Measurements from ENCODE around the gene ZNF804B. TPM values are rescaled to one million over a fixed set of nuclear protein-coding genes. Genes with fewer than 3 reads are reported as not detected.
A peak's percentile ranks its signal among the peaks of the same experiment; 100 is the strongest.

Gene ZNF804B
- not detected in 2 replicates for total RNA-seq (2014; rRNA removed; shearing (Covaris generic))
- polyA plus RNA-seq (2015; cell fraction: cytosol; rRNA removed): not detected in 2 replicates
- not detected in 2 replicates for polyA plus RNA-seq (2015; cell fraction: nucleus; rRNA removed)

DNA sequence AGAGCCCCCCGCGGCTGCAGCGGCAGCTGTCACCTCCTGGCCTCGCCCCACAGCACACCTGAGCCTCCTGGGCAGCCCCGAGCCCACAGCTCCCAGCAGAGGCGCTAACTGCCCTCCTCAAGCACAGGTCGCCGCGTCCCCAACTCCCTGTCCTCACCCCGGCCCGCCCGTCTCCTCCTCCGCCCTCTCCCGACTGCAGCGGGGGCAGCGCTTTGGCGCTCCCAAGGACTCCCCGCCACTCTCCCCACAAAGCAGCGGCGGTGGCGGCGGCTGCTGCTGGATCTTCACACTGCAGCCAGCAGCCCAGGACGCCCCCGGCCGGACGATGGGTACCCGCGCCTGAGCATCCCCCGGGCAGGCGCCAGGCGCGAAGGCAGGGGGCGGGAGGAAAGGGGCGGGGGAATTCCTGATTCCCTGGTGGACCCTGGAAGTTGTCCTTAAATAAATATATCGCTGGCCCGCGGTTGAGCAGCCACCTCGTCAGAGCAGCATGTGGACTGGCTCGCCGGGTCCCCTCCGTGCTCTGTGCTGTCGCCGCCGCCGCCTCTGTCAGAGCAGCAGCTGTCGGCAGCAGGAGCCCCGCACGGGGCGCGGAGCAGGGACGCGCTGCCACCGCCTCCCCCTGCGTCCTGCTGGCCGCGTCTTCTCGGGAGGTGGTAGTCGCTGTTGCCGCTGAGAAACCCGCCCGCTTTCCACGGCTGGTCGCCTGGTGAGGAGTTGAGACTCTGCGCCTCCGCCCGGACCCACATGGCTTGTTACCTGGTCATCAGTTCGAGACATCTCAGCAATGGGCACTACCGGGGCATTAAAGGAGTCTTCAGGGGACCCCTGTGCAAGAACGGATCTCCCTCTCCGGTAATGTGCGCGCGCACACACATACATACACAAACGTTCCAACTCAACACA, at the start of gene ZNF804B:
TSS of gene ZNF804B (plus strand) at position 471 of the 906 bp plus-strand sequence. CDS start at position 748, 277 bp downstream.
- no peak for DNase-seq (ENCODE audit: low read depth)

DNA sequence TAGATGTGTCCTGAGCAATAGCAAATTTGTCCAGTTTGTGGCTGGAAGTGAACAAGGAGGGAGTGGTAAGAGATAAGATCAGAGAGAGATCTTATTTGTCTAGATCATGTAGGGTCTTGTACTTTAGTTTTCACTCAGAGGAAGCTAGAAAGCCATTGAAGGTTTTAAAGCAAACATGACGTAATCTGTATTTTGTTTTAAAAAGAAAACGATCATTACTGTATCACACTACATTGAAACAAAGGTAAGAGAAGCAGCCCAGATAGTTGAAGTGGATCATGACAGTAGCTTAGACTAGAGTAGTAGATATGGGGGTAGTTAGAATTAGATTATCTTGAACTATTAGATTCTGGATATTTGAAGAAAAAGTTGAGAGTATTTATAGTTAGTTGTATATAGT, 23.6 kb upstream of the ZNF804B start:
- DNase-seq (ENCODE audit: low read depth): no peak

DNA sequence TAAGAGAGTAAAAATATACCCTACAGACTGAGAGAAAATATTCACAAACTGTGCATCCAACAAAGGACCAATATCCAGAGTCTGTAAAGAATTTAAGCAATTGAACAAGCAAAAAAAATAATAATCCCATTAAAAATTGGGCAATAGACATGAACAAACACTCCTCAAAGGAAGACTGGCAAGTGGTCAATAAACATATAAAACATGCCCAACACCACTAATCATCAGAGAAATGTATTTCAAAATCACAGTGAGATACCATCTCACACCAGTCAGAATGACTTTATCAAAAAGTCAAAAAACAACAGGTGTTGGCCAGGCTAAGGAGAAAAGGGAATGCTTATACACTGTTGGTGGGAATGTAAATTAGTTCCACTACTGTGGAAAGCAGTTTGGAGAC, 21.9 kb upstream of the ZNF804B start:
- no peak for DNase-seq (ENCODE audit: low read depth)

DNA sequence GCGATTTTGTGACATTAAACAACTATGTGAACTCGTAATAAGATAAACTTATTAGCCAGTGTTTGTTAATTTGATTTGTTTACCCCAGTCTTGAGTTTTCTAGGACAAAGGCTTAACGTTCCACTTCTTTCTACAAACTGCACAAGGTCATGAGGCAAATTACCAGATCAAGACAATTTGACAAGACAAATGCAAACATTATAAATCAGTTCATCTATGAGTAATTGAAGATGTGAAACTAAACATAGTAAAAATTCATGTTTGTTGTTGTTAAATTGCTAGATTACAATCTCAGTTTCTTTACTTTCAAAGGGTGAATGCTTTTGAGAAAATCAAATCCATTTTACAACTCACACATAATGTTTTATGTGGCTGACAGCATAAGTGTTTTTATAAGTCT, 13.4 kb upstream of the ZNF804B start:
- DNase-seq (ENCODE audit: low read depth): no peak

DNA sequence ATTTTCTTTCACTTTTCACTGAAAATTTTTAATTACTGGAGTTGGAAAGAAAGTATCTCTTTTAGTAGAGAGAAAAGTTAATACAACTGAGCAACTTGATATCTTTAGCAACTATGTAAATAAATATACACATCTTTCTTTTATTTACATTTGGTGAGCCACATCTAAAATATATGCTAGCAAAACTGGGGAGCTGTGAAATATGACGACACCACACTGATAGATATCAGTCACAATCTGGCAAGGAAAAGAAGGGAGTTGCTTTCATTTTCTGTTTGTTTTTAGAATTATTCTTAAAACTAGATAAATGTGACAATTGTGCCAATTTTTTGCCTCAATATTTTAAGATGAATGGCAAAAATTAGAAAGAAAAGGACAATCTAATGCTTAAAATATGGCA, 2.7 kb upstream of the ZNF804B start:
- no peak for DNase-seq (ENCODE audit: low read depth)

DNA sequence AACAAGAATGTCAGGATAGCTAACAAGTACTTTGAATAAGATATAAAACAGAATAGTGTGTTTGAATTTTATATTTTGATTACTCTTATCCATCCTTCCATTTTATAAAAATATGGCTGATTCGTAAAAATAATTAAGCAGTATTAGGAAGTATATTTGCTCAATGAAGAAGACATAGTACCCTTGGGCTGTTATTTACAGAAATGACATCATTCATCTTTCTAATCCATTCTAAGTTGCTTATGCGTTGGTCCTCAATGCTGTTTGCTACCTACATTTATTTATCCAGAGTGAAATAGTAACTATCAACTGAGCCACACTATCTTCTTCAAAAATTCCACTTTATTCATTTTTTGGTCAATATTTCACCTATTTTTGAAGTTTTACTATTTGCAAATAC, 2.1 kb upstream of the ZNF804B start:
- DNase-seq (ENCODE audit: low read depth): no peak

DNA sequence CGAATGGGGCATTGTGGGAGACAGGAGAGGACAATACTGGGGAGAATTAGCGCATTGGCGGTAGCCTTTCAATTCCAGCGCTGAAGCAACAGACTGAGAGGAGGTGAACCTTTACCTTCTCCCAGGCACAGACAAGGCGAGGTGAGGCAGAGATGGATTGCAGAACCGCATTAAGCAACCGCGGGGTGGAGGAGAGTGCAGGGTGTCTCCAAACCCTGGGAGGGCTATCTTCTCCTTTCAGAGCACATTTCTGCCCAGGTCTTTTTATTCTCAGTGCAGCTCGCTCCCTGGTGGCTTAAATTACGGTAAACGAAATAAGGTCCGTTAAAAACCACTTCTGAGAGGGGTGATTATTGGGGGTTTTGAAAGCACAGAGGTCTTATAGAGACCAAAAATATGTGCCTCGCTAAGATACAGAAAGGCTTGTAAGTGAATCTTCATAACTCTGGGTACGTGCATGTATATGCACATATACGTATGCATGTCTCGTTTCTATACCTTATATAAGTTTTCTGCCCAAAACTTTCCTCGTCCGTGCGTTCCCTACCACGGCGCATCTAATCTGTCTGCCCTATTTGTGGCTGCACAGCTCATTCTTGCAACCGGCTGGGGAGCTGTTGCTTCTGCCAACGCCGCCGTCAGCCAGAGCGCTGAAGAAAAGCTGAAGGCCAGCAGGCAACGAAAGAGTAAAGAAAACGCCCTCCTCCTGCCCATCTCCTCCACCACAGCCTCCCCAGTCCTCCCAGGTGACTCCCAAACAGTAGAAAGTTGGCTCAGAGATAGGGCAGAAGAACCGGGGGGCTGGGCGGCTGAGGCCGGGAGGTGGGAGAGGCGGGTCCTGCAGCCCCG, 895 bp upstream of the ZNF804B start:
- peak; percentile 17 for DNase-seq (ENCODE audit: low read depth)

DNA sequence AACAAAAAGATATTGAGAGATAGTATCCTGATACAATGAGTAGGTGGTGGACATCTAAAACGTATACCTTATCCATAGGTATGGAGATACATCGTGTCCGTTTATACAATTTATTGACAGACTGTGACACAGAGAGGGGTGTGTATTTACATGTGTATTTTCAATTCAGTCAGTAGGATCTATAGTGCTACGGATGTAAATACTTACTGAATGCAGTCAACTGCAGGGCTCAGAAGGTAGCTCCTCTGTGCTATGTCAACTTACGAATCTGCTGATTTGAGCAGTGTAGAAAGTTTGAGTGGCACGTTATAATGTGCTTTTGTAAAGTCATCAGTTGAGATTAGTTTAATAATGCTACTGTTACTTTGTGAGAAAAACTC, 626 bp downstream of the ZNF804B start:
- no peak for DNase-seq (ENCODE audit: low read depth)

DNA sequence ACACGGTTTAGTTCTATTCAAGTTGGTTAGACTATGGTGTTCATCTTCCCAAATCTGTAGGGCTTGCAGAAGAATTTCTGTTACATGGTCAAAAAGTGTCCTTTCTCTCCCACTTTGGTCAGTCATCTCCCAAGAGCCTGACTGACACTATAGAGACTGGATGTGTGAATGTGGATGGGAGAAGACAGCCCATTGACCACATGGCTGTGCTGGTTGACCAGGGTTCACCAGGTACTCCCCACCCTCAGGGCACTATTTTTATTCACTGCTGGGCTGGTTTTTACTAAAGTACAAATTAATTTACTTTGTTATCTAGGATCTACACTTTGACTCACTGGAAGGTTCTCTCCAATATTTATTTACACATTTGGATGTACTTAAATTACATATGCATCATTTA, 2.3 kb downstream of the ZNF804B start:
- DNase-seq (ENCODE audit: low read depth): no peak

DNA sequence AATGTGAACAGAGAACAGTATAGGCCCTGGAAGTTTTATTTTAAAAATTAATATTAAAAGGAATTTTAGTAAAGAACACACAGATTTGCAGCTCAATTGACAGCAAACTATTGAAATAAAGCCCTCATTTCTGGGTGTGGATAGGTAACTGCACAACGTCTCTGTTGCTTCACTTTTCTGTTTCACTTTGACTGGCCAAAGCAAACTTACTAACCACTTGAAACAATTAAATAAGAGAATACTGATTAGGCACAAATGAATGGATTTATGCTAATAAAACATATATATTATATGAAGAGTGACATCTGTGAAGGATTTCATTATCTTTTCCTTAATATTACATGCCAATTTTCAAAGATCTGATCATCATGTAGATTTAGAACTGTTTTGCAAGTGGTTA, 11.9 kb downstream of the ZNF804B start:
- DNase-seq (ENCODE audit: low read depth): no peak

DNA sequence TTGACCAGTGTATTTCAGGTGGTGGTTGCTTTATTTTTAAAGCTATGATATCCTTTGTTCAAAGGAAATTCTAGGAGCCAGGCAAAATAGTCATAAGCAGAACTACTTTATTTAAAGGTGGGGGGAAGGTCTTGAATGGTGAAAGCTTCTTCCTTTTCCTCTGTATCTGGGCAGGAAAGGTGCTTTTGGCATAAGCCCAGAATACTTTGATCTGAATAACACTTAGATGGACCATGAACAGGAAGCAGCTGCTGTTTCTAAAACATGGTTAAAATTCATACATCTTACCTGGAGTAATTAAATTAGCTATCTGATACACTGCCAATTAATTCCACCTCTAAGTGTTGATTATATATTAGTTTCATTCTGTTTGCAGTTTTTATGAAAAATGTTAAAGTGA, 13.3 kb downstream of the ZNF804B start:
- peak; percentile 3 for DNase-seq (ENCODE audit: low read depth)

DNA sequence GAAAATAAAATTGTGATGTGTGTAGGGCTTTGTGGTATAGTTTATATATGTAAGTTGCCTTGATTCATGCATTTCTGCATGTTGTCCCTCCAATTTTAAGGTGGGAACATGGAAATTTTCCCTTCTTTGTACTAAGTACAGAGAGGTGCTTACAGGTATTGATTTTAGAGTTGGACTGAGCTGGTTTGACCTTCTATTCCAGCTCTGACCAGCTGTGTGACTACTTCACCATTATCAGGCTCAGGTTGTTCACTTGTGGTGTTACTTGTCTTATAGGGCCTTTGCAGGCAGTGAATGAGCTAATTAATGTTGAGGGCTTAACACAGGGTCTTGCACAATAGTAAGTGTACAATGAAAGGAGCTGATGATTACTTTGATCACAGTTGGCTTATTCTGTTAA, 16.3 kb downstream of the ZNF804B start:
- DNase-seq (ENCODE audit: low read depth): no peak

DNA sequence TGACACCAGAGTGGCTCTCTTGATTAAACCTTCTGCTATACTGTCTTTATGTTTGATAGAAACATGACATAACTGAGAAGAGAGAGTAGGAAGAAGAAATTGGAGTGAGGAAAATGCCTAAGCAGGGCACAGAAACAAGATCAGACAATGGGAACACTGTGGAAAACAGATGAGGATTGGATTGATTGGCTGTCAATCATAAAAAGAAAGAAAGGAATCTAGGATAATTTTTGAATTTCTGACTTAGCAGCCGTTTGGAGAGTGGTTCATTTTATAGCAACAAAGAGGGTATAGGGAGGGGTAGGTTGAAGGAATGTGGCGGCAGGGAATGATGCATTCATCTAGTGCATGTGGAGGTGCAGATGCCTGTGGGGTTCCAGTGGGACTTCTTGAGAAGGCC, 28.3 kb downstream of the ZNF804B start:
- no peak for DNase-seq (ENCODE audit: low read depth)

DNA sequence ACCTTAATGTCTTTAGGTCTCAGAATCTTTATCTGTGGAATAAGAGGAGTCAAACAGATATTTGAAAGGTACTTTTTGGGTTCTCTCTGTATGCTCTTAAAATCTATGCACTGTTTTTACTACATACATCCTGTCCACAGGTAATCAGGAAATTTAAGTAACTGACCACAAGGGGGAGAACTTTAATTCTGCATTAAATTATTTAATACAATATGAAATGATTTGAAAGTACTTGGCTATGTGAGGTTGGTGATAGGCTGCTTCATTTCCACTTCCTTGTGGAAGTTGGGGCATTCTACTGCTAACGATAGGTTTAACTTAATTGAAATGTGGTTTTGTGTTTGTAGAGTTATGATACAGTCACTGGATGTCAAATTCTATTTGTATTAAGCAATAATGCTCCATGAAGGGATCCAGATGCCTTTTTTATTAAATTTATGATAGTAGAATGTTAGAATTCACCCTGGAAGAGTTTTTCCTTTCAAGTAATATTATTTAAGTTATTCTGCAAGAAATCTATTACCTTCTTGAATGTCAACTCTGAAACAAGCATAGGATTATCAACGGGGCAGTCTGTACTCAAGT, 30.1 kb downstream of the ZNF804B start:
- DNase-seq (ENCODE audit: low read depth): peak; percentile 10

DNA sequence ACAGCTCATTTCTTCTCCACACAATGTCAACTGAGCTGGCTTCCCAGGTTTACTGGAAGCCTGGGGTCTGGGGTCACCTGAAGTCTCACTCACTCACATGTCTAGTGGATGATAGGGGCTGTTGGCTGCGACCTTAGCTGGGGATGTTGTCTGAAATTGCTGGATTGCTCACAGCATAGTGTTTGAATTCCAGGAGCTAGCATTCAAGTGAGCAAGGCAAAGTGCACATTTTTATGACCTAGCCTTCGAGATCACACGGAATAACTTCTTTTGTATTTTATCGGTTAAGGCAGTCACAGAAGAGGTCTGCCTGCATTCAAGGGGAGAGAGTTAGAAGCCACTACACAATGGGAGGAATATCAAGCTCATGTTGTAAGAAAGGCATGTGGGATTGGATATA, 32.4 kb downstream of the ZNF804B start:
- no peak for DNase-seq (ENCODE audit: low read depth)

DNA sequence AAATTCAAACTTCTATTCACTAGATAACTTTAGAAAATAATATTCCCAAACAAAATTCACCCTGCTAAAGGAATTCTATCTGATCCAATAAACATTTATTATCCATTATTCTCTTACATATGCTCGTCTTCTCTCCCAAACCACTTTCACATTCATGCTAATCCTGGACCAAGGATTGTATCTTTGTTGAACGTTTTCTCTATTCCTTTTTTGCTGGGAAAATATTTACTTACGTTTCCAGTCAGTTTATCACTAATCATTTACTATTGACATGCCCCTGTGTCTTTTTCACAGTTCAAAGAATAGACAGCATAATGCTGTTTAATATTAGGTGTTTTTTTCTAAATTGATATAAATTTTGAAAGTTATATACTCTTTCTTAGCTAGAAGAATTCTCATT, 32.9 kb downstream of the ZNF804B start:
- no peak for DNase-seq (ENCODE audit: low read depth)

DNA sequence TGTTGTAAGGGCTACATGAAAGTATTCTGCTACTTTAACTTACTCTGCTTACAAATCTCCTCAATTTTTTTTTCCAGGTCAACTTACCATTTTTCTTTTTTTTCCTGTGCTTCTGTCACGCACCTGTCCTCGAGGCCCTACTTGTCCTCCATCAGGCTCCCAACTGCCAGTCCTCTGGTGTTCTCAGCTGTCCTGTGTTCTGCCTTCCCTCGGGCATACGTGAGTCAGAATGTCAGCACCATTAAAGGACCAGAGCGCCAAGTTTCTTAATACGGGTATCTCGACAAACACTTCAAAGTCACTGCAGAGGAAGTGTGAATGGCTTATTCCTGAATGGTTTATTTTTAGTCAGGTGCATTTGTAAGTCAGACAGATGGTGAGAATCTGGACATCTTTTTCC, 36.1 kb downstream of the ZNF804B start, which contains the start of gene TEX47:
TSS of gene TEX47 (minus strand) at position 185 of the 400 bp plus-strand sequence. CDS start 795 bp downstream, outside the sequence.
- DNase-seq (ENCODE audit: low read depth): no peak

DNA sequence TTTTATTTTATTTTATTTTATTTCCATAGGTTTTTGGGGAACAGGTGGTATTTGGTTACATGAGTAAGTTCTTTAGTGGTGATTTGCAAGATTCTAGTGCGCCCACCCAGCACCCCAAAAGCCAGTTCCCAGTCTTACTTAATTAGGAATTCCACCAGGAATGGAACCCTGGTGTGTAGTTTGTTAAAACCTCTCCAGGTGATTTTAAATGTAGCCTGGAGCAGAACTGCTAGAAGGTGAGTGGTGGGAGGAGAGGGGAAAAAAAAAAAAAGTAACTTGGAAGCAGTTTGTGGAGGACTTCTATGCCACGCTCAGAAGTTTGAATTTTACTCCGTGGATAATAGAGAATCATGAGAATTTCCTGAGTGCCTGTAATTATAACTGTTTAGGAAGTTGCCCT, 41.5 kb downstream of the ZNF804B start:
- DNase-seq (ENCODE audit: low read depth): no peak

DNA sequence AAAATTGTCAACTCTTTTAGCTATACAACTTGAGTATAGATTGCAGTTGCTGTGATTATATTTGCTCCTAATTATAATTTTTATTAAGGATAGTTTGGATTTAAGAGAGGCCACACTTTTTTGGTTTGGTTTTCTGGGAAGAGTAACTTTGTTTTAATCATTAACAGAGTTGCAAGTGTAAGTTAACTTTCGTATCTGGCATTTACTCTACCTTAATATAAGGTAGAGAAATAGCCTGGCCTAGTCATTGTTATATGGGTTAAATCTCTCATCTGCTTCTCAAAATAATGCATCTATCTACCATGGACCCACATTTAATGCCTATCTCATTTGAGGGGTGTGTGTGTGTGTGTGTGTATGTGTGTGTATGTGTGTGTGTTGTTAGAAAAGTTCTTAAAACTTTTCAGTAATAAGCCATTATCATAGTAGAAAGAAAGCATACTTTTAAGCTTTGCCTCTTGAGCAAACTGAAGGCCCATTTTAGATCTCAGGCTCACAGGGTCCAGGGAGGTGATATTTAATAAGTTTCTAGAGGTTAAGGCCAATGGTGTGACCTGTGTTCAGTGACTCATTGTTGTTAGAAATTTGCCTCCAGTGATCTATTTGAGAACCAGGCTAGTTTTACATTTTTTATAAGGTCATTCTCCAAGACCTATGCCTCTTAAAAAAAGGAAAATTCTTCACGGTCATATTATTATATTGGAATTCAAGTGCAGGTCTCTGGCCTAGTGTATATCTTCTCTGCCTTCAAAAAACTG, 47.0 kb downstream of the ZNF804B start:
- DNase-seq (ENCODE audit: low read depth): no peak

DNA sequence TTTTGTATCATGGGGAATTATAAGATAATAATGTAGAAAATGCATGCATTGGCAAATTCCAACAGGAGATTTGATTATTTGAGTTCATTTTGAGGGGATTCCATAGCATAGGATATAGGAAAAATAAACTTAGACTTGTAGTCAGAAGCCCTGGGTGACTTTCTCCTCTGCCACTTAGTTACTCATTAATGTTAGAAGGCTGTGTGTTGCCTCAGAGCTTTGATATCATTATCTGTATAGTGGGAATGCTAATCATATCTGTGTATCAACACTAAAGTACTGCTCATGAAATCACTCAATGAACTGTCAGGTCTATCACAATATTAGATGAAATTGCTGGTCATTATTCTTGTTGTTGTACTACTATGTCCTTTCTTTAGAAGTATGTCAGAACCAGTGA, 59.1 kb downstream of the ZNF804B start:
- DNase-seq (ENCODE audit: low read depth): no peak

DNA sequence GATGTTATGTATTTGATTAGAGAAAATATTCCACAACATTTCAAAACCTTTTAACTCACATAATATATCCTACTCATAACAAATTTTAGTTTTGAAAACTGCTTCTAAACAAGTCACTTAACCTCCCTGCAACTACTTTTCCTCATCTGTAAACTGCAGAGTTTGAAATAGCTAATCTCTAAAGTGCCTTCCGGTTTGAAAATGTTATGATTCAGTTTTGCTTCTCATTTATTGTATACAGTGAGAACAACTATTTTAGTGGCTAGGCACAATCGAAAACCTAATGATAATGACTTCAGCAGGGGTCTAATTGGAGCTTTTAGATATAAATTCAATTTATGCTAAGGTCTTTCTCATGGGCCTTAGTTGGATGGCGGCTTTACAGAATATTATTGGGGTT, 66.7 kb downstream of the ZNF804B start:
- no peak for DNase-seq (ENCODE audit: low read depth)
